SH-SY5Y (cell line): ENCODE data around the gene CHD9NB.

ENCODE experiments used
- GATA2 ChIP-seq: IDR thresholded peaks from 2 replicates; pipeline ENCODE4 v1.6.1; 2011; ENCODE audit warnings: mild to moderate bottlenecking, low read depth, low read length
- GATA3 ChIP-seq: IDR thresholded peaks from 2 replicates; pipeline ENCODE4 v1.6.1; 2011; ENCODE audit warnings: low read depth, mild to moderate bottlenecking, low read length, moderate library complexity

Gene CHD9NB

DNA sequence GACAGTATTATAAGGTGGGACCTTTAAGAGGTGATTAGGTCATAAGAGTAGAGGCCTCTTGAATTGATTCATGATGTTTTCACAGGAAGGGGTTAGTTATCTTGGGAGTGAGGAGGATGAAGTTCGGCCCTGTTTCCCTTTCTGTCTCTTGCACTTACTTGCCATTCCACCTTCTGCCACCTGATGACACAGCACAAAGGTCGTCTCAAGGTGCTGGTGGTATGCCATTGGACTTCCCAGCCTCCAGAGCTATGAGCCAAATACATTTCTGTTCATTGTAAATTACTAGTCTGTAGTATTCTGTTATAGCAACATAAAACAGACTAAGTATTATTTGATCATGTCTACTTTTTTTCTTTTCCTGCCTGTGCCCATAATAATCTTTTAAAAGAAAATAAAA, 25.6 kb upstream of the CHD9NB start:
- TF ChIP-seq GATA2 (no peak), GATA3 (no peak)

DNA sequence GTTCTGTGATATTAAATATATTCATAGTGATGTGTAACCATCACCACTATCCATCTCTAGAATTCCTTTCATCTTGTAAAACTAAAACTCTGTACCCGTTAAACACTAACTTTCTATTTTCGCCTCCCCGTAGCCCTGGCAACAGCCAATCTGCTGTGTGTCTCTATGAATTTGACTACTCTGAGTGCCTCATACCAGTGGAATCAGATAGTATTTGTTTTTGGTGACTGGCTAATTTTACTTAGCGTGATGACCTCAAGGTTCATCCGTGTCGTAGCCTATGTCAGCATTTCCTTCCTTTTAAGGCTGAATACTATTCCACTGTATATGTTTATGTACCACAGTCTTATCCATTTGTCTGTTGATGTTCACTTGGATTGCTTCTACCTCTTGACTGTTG, 20.3 kb upstream of the CHD9NB start:
- TF ChIP-seq GATA3 (no peak), GATA2 (no peak)

DNA sequence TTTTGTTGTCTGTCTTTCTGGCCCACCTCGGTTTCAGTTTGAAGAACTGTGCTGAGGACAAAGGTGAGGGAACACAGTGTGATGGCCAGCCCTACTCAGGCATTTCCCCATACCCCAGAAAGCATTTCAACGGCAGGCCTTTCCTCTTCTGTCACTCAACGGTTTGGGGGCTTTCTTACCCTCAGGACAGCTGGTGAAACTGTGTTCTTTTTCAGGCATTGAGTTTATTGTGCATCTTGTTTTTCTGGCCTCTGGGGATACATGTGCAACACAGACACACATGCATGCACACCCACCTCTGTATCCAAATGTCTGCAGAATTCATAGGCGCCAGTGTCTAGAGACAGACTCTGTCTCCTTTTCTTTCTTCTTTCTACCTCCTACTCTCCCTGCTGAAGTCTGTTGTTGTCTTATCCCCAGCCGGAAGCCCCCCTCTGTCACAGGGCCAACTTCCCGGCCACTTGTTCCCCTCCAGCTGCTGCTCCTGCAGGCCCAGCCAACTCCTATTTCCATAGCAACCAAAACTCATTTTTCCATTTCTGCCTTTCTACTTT, 19.1 kb upstream of the CHD9NB start:
- TF ChIP-seq GATA3 (no peak), GATA2 (no peak)

DNA sequence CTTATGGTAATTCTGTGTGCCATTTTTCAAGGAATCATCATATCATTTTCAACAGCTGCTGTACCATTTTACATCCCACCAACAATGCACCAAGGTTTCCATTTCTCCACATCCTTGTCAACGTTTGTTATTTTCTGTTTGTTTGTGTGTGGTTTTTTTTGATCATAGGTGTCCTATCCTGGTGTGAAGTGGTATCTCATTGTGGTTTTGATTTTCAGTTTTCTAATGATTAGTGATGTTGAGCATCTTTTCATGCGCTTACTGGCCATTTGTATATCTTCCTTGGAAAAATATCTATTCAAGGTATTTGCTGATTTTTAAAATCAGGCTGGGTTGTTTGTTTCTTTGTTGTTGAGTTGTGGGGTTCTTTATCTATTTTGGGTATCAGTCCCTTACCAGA, 17.1 kb upstream of the CHD9NB start:
- no peak for TF ChIP-seq GATA3
- no peak for TF ChIP-seq GATA2

DNA sequence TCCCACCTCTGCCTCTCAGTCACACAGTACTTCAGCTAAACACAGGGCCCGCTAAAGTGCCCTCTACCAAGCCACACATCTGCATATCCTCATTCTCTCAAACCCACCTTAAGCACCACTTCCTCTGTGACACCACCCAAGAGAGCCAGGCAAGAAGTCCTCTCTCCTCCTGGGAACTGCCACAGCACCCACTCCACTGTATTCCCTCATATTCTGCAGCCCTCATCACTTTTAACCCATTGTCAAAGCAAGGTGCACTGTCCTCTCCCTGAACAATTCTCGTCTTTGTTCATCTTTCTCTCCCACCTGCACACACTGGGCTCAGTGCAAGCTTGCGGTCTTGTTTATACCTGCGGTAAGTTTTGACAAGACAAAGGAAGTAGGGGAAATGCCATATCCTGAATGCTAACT, 15.7 kb upstream of the CHD9NB start:
- TF ChIP-seq GATA2 = no peak
- no peak for TF ChIP-seq GATA3

DNA sequence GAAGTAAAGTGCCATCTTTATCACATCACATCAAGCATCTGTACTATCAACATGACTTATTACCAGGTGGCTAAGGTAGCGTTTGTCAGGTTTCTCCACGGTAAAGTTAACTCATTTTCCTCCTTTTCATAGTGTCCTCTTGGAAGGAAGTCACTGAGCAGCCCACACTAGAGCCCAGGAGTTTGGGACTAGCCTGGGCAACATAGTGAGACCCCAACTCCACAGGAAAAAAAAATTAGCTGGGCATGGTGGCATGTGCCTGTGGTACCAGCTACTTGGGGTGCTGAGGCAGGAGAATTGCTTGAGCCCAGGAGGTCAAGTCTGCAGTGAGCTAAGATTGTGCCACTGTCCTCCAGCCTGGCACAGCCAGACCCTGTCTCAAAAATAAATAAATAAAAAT, 15.0 kb upstream of the CHD9NB start:
- no peak for TF ChIP-seq GATA2
- no peak for TF ChIP-seq GATA3

DNA sequence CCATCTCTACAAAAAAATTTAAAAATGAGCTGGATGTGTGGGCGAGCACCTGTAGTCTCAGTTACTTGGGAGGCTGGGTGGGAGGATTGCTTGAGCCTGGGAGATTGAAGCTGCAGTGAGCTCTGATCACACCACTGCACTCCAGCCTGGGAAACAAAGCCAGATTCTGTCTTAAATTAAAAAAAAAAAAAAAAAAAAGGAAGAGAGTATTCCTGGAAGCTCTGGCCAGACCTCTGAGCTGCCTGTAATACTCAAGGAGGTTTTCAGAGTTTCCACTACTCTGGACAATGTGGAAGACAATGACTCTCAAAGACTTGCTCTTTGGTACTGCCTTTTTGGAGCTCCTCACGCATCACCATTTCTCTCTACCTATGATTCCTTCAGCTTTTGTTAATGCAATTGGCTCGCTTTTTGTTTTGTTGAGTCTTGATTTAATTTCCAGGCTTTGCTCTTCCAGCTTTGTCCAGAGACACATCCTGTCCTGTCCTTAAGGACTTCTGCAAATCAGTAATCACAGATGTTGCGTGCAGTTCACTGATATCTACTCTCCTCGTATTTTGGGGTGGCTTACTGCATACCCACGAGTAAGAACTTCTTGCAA, 12.9 kb upstream of the CHD9NB start:
- TF ChIP-seq GATA2 (no peak), GATA3 (no peak)

DNA sequence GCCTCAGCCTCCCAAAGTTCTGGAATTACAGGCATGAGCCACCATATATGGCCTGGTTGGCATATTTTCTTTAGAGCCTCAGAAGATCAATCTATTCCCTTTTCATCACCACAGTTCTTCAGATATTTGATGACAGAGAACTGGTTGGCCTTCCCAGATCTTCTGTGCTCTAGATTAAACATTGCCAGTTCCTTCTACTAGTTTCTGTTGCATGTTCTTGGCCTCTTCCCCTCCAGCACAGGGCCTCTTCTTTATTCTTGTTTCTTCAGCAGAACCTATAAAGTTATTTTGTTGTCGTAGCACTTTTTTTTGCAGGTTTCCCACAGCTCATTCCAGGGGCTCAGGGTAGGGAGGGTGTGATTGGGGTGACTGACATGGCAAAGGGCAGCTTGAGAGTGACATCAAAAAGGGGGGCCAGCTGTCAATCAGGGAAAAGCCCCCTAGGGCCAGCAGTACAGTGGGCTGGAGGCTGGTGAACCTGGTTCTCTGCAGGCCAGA, 11.4 kb upstream of the CHD9NB start:
- TF ChIP-seq GATA2 (no peak), GATA3 (no peak)

DNA sequence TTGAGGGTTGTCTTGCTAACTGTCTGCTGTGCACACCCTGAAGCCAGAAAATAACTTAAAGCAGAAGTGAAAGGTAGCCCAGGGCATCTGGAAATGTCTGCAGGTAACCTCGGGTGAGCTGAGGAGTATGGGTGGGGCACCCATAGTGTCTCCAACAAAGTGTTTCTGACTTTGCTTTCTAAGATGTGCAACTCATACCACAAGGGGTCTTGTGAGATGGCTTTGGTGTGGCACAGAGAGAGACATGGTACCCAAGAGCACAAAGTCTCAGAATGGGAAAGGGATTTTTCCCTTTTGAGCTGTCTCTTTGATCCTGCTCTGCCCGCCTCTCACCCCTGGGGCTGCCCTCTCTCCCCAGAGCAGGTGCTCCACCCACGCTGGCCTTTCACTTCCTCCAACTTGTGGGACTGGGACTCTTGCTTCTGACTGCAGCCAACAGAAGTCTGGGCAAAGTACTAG, 9.0 kb upstream of the CHD9NB start:
- no peak for TF ChIP-seq GATA3
- no peak for TF ChIP-seq GATA2

DNA sequence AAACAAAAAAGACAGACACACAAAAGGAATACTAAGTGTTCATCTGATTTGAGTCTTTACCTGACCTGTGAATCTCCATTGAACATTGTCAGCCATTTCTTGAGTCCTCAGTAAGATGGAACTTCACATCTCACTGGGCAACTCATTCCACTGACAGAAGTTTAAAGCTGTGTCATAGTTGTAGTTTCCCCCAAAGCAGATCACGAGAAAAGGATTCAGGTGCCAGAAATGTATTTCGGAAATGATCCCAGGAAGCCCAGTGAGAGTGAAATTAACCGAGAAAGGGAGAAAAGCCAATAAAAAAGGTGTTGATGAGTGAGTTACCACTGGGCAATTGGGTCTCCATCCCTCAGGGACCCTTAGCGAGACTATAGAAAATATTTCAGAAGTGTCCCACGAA, 8.6 kb upstream of the CHD9NB start:
- TF ChIP-seq GATA2 (no peak), GATA3 (no peak)

DNA sequence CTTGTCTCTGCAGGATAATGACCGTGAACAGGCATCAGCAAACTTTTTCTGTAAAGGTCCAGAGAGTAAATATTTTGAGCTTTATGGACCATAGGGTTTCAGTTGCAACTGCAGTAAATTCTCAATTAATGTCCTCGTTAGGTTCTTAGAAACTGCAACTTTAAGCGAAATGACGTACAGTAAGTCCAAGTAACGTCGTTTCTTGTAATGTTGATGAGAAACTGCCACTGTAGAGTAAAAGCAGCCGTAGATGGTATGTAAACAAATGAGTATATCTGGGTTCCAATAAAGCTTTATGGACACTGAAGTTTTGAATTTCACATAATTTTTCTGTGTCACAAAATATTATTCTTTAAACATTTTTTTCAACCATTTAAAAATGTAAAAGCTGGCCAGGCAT, 7.0 kb upstream of the CHD9NB start:
- TF ChIP-seq GATA3 = no peak
- no peak for TF ChIP-seq GATA2

DNA sequence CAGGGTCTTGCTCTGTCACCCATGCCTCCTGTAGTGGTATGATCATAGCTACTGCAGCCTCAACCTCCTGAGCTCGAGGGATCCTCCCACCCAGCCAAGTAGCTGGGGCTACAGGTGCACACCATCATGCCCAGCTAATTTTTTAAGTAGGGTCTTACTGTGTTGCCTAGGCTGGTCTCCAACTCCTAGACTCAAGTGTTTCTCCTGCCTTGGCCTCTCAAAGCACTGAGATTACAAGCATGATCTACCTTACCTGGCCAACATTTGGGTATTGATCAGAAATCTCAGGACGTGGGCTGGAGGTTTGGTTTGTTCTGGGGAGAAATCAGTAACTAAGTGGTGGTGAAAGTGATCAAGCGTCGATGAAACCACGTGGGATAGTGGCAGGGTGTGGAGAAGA, 6.2 kb upstream of the CHD9NB start:
- no peak for TF ChIP-seq GATA2
- no peak for TF ChIP-seq GATA3

DNA sequence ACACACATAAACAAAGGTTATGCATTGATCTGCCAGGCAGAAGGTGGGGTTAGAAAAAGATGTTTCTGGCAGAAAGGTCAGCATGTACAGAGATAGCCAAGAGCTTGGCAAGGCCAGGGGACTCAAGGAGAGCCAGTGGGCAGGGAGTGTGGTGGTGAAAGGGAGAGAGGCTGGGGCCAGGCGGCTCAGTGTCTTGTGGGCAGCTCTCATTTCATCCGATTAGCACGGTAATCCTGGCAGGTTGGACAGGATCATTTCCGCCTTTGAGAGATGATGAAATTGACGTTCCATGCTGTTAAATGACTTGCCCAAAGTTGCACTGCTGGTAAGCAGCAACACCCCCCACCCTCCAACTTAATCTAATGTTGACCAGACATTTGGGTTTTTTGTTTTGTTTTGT, 5.7 kb upstream of the CHD9NB start:
- TF ChIP-seq GATA3 (no peak), GATA2 (no peak)

DNA sequence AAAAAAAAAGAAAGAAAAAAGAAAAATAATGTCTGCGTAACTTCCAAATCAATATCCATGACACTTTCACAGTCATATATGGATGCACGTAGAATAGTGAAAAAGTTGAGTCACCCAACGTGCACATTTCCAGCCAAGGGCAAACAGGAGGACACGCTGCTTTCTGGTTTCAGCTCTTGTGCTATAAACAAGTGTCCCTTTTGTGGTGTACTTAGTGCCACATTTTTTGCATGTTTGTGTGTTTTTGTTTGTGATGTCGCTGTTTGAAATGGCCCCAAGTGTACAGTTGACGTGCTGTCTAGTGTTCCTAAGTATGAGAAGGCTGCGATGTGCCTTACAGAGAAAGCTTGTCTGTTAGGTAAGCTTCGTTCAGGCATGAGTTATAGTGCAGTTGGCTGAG, 5.0 kb upstream of the CHD9NB start:
- TF ChIP-seq GATA2 (no peak), GATA3 (no peak)

DNA sequence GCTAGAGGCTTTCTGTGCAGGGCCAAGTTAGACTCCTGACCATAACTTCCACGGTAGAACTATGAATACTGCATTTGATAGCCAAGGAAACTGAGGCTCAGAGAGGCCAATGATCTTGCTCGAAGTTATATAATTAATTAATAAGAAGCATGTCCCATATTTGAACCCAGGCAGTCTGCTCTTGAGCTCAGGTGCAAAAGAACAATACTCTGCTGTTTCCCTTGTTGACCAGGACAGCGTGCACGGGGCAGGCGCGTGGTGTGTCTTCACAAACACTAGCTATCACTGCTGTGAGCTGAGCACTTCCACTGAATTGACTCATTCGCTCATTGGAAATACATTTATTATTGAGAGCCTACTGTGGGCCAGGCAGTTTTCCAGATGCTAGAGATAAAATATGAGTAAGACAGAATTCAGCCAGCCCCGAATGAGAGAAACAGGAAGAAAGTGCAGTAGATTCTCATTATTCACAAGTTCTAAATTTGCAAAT, 3.7 kb upstream of the CHD9NB start:
- TF ChIP-seq GATA3 (no peak), GATA2 (no peak)

DNA sequence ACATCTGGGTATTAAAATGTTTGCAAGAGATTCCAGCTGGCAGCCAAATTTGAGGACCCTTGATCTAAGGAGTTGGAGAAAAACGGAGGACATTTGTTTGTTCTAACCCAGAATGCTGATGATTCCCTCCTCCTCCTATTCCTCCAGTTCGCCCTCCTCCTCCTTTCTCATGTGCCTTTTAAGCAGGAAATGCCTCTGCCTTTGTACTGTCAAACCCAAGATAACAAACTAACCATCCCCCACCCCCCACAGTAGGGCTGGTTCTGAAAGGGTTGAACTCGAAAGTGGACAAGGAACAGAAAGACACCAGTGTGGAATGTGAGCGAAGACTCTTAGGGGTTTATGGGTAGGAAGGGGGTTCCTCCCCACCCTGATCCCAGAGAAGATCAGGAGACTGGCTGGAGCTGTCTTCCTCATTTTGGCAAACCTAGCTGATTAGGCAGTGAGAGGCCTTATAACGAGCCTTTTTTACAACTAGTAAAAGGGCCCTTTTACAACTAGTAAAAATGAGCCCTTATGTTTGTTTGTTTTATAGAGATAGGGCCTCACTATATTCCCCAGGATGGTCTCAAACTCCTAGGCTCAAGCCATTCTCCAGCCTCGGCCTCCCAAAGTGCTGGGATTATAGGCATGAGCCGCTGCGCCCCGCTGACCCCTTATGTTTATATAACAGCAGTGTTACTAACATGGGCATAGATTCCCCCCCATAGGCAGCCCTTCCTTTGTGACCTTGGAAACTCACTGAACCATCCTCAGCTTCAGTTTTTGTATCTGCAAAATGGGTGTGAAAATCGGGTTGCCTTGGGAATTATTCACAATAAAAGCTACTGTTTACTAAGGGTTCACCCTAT, 3.1 kb upstream of the CHD9NB start:
- no peak for TF ChIP-seq GATA3
- TF ChIP-seq GATA2 = no peak
